ENCODE measurements around the gene PTPRT.

Gene PTPRT

DNA sequence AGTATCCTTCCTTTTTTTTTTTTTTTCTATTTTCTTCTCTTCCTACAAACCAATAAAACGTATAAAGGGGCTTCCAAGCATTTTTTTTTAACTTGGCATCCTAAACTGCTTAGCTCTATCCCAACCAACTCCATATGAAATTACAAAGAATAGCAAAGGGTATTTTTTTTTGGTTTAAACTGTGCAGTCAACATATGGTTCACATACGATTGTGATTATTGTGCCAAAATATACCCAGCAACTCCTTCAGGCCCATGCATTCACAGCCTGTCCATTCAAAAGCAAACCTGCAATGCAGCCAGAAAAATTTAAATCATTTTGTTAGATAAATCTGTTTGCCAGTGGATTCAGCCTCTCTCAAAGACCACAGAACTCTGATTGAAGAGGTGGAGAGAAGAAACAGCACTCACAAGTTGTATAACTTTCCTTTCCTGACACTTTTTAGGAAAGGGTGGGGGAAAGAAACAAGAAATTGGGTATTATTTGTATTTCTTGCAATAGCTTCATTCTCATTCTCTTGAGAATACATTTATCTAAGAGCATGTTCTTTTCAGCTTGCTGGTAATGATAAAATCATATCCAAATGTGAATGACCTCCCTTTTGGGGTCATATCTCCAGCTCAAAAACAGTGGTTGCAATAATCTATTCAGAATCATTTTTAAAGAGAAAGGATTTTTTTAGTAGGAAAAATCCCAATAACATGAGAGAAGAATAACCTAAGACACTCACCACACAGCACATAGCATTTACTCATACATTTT, 870.3 kb downstream of the PTPRT start:
- ChIA-PET POLR2A (no interaction called here), CTCF (no interaction called here)
- TF ChIP-seq, protein P1, sequence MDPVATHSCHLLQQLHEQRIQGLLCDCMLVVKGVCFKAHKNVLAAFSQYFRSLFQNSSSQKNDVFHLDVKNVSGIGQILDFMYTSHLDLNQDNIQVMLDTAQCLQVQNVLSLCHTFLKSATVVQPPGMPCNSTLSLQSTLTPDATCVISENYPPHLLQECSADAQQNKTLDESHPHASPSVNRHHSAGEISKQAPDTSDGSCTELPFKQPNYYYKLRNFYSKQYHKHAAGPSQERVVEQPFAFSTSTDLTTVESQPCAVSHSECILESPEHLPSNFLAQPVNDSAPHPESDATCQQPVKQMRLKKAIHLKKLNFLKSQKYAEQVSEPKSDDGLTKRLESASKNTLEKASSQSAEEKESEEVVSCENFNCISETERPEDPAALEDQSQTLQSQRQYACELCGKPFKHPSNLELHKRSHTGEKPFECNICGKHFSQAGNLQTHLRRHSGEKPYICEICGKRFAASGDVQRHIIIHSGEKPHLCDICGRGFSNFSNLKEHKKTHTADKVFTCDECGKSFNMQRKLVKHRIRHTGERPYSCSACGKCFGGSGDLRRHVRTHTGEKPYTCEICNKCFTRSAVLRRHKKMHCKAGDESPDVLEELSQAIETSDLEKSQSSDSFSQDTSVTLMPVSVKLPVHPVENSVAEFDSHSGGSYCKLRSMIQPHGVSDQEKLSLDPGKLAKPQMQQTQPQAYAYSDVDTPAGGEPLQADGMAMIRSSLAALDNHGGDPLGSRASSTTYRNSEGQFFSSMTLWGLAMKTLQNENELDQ (tag by site-specific recombination; IDR thresholded peaks at IDR 0.05; ENCODE audit: low read depth): no peak
- no peak for TF ChIP-seq ZNF623 (tag by site-specific recombination; IDR thresholded peaks at IDR 0.05)
- TF ChIP-seq, protein P2, sequence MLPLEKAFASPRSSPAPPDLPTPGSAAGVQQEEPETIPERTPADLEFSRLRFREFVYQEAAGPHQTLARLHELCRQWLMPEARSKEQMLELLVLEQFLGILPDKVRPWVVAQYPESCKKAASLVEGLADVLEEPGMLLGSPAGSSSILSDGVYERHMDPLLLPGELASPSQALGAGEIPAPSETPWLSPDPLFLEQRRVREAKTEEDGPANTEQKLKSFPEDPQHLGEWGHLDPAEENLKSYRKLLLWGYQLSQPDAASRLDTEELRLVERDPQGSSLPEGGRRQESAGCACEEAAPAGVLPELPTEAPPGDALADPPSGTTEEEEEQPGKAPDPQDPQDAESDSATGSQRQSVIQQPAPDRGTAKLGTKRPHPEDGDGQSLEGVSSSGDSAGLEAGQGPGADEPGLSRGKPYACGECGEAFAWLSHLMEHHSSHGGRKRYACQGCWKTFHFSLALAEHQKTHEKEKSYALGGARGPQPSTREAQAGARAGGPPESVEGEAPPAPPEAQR (tag by site-specific recombination; IDR thresholded peaks at IDR 0.05): no peak
- TF ChIP-seq, protein P3, sequence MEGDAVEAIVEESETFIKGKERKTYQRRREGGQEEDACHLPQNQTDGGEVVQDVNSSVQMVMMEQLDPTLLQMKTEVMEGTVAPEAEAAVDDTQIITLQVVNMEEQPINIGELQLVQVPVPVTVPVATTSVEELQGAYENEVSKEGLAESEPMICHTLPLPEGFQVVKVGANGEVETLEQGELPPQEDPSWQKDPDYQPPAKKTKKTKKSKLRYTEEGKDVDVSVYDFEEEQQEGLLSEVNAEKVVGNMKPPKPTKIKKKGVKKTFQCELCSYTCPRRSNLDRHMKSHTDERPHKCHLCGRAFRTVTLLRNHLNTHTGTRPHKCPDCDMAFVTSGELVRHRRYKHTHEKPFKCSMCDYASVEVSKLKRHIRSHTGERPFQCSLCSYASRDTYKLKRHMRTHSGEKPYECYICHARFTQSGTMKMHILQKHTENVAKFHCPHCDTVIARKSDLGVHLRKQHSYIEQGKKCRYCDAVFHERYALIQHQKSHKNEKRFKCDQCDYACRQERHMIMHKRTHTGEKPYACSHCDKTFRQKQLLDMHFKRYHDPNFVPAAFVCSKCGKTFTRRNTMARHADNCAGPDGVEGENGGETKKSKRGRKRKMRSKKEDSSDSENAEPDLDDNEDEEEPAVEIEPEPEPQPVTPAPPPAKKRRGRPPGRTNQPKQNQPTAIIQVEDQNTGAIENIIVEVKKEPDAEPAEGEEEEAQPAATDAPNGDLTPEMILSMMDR (tag by site-specific recombination; IDR thresholded peaks at IDR 0.05): no peak
- TF ChIP-seq ZNF132 (tag by site-specific recombination; IDR thresholded peaks at IDR 0.05; ENCODE audit: borderline replicate concordance): no peak
- no peak for TF ChIP-seq ZNF404 (tag by site-specific recombination; IDR thresholded peaks at IDR 0.05)
- TF ChIP-seq ZNF184 (tag by site-specific recombination; IDR thresholded peaks at IDR 0.05): no peak
- no peak for TF ChIP-seq ZNF366 (tag by site-specific recombination; conservative IDR thresholded peaks at IDR 0.05)
- TF ChIP-seq ZFP69B (tag by site-specific recombination; IDR thresholded peaks at IDR 0.05): no peak

DNA sequence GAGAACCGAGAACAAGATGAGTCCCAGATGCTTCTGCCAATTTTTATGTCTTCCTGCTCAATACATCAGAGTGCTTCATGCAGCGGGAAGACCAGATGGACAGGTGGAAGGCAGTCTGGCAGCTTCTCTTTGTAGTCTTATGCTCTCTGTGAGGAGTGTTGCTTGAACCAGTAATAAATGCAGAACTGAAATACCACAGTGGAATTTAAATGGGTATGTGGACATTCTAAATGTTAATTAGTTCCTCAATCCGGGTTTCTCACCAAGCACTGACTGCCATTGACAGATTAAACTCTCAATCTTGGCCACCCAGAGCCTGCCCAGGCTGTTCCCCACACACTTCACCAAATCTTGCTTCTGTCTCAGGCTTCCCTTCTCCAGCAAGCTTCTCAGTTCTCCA, 876.0 kb downstream of the PTPRT start:
- CTCF ChIA-PET: interaction anchor here (0.8 kb wide), 1 partner anchor 134 kb away, joined by 4 read pairs; no protein-coding TSS in a partner anchor
- Histone ChIP-seq H3K27ac (ENCODE audit: extremely low read depth, low read depth, low read length) (no peak overlapping the region), H3K4me3 (ENCODE audit: low read depth, low read length) (no peak overlapping the region), H3K36me3 (ENCODE audit: control insufficient read depth in 2 of 2, insufficient read depth in 1 of 2, low read length in 2 of 2) (no peaks in the 10 kb centered on the region), H3K9me3 (ENCODE audit: control insufficient read depth, insufficient read depth, low read depth, low read length) (no peaks in the 10 kb centered on the region), H3K4me1 (ENCODE audit: control insufficient read depth, insufficient read depth, low read length) (no peaks in the 10 kb centered on the region)
- TF ChIP-seq ZNF555 (tag by site-specific recombination; conservative IDR thresholded peaks at IDR 0.05): no peak
- TF ChIP-seq EGR2 (tag by site-specific recombination; IDR thresholded peaks at IDR 0.05; ENCODE audit: low read depth): no peak
- TF ChIP-seq, protein P4, sequence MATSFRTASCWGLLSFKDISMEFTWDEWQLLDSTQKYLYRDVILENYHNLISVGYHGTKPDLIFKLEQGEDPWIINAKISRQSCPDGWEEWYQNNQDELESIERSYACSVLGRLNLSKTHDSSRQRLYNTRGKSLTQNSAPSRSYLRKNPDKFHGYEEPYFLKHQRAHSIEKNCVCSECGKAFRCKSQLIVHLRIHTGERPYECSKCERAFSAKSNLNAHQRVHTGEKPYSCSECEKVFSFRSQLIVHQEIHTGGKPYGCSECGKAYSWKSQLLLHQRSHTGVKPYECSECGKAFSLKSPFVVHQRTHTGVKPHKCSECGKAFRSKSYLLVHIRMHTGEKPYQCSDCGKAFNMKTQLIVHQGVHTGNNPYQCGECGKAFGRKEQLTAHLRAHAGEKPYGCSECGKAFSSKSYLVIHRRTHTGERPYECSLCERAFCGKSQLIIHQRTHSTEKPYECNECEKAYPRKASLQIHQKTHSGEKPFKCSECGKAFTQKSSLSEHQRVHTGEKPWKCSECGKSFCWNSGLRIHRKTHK (tag by site-specific recombination; IDR thresholded peaks at IDR 0.05): no peak
- no peak for TF ChIP-seq SP2 (tag by site-specific recombination; IDR thresholded peaks at IDR 0.05)
- POLR2A ChIA-PET: no interaction called here

More for the DNA sequence above, 870.3 kb downstream of the PTPRT start:
- Histone ChIP-seq H3K9me3 (ENCODE audit: control insufficient read depth, insufficient read depth, low read depth, low read length) (no peaks in the 10 kb centered on the region), H3K4me3 (ENCODE audit: low read depth, low read length) (no peak overlapping the region), H3K27ac (ENCODE audit: extremely low read depth, low read depth, low read length) (no peak overlapping the region), H3K36me3 (ENCODE audit: control insufficient read depth in 2 of 2, insufficient read depth in 1 of 2, low read length in 2 of 2) (no peaks in the 10 kb centered on the region), H3K4me1 (ENCODE audit: control insufficient read depth, insufficient read depth, low read length) (no peaks in the 10 kb centered on the region)

DNA sequence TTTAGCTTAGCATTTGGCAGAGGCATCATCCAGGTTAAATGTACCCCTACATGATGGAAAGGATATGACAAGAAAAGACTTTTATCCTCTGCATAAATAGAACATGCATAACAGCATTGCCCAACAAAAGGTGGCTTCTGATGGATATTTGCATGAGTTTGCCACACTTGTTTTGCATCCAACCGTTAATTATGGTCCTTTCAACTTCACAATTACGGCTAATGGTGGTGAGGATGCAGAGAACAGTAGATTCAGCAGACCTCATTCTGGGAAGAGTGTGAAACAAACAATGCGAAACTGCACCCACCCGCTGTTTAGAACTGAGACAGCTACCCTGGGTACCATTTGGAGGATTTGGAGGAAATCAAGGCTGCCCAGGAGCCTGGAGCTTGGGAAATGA, 880.7 kb downstream of the PTPRT start:
- ChIA-PET CTCF (no interaction called here), POLR2A (no interaction called here)
- no peaks in the 10 kb centered on the region for H3K4me1 ChIP-seq (ENCODE audit: control insufficient read depth, insufficient read depth, low read length)
- H3K27ac ChIP-seq (ENCODE audit: extremely low read depth, low read depth, low read length): no peak overlapping the region
- no peaks in the 10 kb centered on the region for H3K36me3 ChIP-seq (ENCODE audit: control insufficient read depth in 2 of 2, insufficient read depth in 1 of 2, low read length in 2 of 2)
- no peaks in the 10 kb centered on the region for H3K9me3 ChIP-seq (ENCODE audit: control insufficient read depth, insufficient read depth, low read depth, low read length)
- TF ChIP-seq ZFHX2 (tag by site-specific recombination; conservative IDR thresholded peaks at IDR 0.05) (no peak), ZBTB17 (tag by site-specific recombination; IDR thresholded peaks at IDR 0.05) (no peak), MEIS1 (CRISPR knock-in tag; IDR thresholded peaks at IDR 0.05; ENCODE audit: borderline replicate concordance) (no peak), OVOL3 (tag by site-specific recombination; IDR thresholded peaks at IDR 0.05) (no peak)
- H3K4me3 ChIP-seq (ENCODE audit: low read depth, low read length): no peak overlapping the region
